ENCODE measurements around the gene COA1. TPM values are rescaled to one million over a fixed set of nuclear protein-coding genes. Genes with fewer than 3 reads are reported as not detected.

The COA1 gene
- total RNA-seq, 2 experiments from 2014 or later: 82.1 to 84.1 TPM

DNA sequence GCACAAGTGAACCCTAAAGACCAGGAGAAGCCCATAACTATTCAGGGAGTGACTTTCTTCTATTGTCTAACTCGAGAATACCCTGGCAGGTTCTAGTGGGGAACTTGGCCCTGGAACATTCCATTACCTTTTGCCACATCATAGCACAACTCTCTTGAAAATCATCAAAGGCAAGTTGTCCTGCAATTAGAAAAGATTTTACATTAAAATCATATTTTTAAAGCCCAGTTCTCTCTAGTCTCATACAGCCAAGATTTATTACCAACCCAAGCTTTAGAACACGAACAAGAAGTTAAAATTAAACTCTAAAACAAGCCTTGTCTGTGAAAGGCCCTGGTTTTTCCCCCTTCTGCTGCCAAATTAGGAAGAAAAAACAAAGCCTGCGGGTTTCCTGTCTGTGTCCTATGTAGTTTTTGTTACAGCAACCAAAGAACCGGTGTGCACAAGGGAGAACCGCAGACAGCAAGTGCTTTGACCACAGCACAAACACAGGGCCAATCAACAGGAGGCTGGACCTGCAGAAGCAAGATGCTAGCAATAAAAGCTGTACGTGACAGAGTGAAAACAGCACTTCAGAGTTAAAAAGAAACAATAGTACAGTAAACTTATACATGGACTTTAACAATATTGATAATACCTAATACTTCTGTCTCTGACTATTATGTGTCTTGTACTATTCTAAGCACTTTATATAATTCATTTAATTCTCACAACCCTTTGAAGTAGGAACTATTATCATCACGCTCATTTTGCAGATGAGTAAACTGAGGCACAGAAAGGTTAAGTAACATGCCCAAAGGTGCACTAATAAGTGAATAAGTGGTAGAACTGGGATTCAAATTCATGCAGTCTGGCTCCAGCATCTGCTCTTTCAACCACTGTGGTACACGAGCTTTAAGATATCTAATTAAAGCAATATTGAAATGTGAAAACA lies 80.6 kb downstream of the COA1 start:
- peaks cover 92% of the 10 kb centered on the region for H3K4me1 Mint-ChIP-seq
- no peaks in the 10 kb centered on the region for H3K9me3 Mint-ChIP-seq
- peak; percentile 66 for DNase-seq
- H3K36me3 Mint-ChIP-seq: peaks cover 58% of the 10 kb centered on the region
- H3K4me3 Mint-ChIP-seq: peak overlapping the region; percentile 81
- H3K27ac Mint-ChIP-seq: peak overlapping the region; percentile 100
- no peaks in the 10 kb centered on the region for H3K27me3 Mint-ChIP-seq

DNA sequence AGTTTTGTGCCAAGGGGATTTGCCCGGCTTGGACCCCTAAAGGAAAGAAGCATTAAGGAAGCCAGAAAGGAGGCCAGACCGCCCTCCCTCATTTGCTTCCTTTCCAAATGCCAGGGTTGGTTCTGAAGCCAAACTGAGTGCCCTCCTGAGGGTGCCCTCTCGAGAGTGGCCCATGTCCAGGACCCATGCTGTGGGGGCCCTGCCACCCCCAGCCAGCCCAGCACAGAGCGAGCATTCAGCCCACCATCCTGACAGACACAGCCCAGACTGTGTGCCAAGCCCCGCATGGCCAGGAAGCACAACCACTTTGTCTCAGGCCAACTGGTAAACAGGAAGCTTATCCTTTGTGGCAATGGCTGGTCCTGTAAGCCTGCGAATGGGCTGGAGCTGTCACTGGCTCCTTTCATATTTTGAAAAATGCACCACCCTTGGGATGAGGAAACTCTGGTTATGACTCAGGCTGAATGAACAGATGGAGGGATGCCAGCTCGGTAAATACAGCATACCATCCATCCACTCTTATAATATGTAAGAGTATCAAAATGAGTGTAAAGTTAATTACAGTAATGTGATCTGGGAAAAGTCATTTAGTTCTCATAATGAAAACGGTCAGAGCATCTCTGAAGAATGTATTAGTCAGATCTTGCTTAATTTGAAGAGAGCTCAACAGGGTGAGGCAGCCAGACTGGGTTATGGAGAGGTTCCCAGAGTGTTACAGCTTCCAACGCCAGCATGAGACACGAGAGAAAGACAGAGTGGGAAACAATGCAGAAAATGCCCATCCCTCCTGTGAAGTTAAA lies 81.5 kb downstream of the COA1 start:
- peak; percentile 63 for DNase-seq
- peaks cover 57% of the 10 kb centered on the region for H3K36me3 Mint-ChIP-seq
- H3K9me3 Mint-ChIP-seq: no peaks in the 10 kb centered on the region
- H3K4me3 Mint-ChIP-seq: peak overlapping the region; percentile 78
- H3K27ac Mint-ChIP-seq: peak overlapping the region; percentile 100
- peaks cover 93% of the 10 kb centered on the region for H3K4me1 Mint-ChIP-seq
- no peaks in the 10 kb centered on the region for H3K27me3 Mint-ChIP-seq

DNA sequence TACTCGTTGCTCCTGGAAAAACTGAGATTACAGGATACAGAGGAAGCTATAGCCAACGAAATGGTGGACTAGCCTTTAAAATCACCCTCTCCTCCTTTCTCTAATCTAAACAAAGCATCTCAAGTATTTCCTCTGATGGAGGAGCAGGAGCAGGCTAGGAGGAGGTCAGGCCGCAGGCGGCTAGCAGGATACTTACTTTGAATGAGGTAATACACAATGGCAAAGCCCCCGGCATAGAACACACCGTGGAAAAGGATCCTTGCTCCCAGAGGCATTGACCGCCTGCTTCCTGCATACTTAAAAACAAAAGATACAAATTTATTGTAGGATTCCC lies 82.0 kb downstream of the COA1 start:
- no peaks in the 10 kb centered on the region for H3K27me3 Mint-ChIP-seq
- peak overlapping the region; percentile 60 for H3K4me3 Mint-ChIP-seq
- H3K36me3 Mint-ChIP-seq: peaks cover 59% of the 10 kb centered on the region
- H3K27ac Mint-ChIP-seq: peak overlapping the region; percentile 100
- peaks cover 95% of the 10 kb centered on the region for H3K4me1 Mint-ChIP-seq
- no peaks in the 10 kb centered on the region for H3K9me3 Mint-ChIP-seq
- no peak for DNase-seq

DNA sequence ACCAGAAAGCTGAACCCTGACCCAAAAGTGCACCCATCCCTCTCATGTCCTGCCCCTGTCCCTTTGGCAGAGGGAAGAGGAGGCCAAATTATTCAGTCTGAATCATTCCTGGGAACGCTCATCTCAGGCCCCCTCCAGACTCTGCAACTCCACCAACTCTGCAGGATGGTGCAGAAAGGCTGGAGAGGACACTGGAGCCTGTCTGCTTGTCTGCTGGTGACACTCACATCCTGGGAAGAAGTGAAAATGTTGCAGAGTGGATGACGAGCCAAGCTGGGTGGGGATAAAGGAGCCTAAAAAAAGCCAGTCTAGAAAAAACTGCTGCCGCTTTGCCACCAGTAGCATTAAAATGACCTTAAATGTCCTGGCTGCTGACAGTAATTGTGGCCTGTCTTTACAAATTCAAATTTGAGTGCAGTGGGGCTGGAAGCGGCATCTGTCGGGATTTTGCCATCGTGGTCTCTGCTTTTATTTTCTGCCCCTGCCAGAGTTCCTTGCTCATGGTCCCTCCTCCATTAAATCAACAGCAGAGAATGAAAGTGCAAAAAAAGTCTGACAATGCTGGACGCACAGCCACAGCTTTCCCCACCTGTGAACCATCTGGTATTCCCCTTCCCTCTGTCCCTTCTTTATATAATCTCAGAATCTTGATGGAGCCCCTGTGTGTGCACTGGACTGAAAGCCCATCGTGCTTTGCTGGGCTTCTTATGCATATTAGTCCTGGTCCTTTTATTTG lies 82.6 kb downstream of the COA1 start:
- no peaks in the 10 kb centered on the region for H3K27me3 Mint-ChIP-seq
- peaks cover 57% of the 10 kb centered on the region for H3K36me3 Mint-ChIP-seq
- peak overlapping the region; percentile 100 for H3K27ac Mint-ChIP-seq
- H3K4me1 Mint-ChIP-seq: peaks cover 95% of the 10 kb centered on the region
- no peak for DNase-seq
- no peaks in the 10 kb centered on the region for H3K9me3 Mint-ChIP-seq
- H3K4me3 Mint-ChIP-seq: peak overlapping the region; percentile 60

DNA sequence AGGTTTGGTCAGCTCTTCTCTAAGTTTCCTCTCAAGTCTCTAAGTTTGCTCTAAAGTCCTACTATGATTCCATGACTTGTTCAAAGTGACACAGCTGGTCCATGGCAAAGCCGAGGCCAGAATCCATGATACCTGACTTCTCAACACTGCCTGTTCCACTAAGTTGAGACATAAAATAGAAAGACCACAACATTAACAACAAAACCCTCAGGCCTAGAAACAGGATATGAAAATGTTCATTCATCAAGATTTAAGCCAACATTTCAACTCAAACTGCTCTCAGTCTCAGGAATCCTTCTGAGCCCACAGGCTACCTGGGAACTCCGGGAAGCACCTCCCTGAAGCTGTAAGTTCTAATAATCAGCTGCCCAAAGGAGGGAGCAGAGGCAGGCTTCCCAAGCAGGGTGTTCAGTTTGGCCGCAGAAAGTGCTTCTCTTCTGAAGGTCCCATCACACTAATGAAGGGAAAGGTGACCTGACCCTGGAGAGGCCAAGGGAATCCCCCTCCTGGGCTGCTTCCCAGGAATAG lies 83.6 kb downstream of the COA1 start:
- Mint-ChIP-seq H3K4me1 (peaks cover 93% of the 10 kb centered on the region), H3K4me3 (peak overlapping the region; percentile 18), H3K27ac (peak overlapping the region; percentile 100), H3K27me3 (no peaks in the 10 kb centered on the region), H3K36me3 (peaks cover 59% of the 10 kb centered on the region), H3K9me3 (no peaks in the 10 kb centered on the region)
- DNase-seq: no peak

DNA sequence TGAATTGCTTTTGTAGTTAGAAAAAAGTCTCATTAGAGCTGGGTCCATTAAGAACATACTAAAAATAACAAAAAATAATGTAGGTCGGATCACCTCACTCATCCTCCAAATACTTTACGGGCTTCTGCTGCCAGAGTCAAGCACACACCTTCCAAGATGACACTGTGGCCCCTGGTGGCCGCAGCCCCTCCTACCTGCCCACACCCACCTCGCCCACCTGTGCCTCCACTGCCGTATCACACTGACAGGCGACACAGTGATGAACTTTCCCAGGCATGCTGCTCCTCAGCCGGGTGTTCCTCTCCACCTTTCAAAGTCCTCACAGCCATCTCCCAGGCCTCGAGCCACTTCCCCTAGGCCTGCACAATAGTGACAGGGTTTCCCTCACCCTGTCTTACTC lies 85.5 kb downstream of the COA1 start:
- H3K9me3 Mint-ChIP-seq: no peaks in the 10 kb centered on the region
- peak; percentile 54 for DNase-seq
- H3K27me3 Mint-ChIP-seq: no peaks in the 10 kb centered on the region
- peak overlapping the region; percentile 67 for H3K27ac Mint-ChIP-seq
- peaks cover 69% of the 10 kb centered on the region for H3K36me3 Mint-ChIP-seq
- H3K4me3 Mint-ChIP-seq: peak overlapping the region; percentile 32
- peaks cover 93% of the 10 kb centered on the region for H3K4me1 Mint-ChIP-seq

DNA sequence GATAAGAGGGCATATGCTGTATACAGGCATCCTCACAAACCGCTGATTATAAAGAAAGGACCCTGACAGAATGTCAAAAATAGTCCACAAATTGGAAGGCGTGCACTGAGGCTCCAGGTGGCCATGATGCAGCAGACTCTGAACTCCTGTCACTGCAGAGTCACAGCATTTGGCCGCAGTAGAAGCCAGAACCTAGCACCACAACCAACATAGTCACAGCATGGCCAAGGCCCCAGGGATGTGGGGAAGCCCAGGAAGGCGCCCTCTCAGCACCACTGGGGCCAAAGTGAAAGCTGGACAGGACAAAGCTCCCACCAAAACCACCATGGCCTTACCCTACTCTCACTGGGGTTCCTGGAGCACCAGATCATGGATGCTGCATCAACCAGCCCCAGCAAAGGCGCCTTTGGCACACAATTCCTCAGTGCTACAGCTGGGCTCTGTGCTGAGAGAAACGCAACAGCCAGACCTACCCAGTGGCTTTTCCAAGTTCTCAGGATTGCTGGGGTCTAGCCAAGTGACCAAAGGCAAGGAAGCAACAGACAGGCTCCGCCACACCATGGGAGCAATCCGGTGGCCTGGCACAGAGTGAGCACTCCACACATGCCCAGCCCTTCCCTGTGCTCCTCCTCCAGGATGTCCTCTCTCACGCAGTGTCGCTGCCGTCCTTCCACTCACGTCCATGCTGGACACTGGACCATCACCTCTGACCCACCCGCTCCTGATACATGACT lies 86.3 kb downstream of the COA1 start:
- H3K9me3 Mint-ChIP-seq: no peaks in the 10 kb centered on the region
- peak overlapping the region; percentile 81 for H3K27ac Mint-ChIP-seq
- peaks cover 91% of the 10 kb centered on the region for H3K4me1 Mint-ChIP-seq
- H3K27me3 Mint-ChIP-seq: no peaks in the 10 kb centered on the region
- H3K36me3 Mint-ChIP-seq: peaks cover 71% of the 10 kb centered on the region
- DNase-seq: no peak
- H3K4me3 Mint-ChIP-seq: peak overlapping the region; percentile 35

DNA sequence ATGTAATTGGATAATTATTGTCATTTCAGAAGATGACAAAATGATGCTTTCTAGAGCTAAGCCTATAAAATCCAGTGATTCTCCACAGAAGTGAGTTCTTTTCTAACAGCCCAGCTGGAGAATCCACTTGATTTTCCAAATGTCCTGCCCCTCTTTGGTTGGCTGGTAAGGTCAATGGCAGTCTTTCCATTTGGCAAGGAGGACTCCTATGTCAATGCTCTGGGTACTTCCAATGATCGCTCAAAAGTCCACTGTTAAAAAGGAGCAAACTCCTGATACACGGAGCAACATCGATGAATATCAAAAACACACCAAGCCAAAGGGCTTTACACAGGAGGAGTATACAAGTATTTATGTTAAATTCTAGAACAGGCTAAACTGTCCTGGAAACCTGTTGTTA lies 88.6 kb downstream of the COA1 start:
- no peak for DNase-seq
- Mint-ChIP-seq H3K27me3 (no peaks in the 10 kb centered on the region), H3K27ac (peak overlapping the region; percentile 80), H3K9me3 (peaks cover under 1% of the 10 kb centered on the region), H3K36me3 (peaks cover 81% of the 10 kb centered on the region), H3K4me1 (peaks cover 91% of the 10 kb centered on the region), H3K4me3 (no peak overlapping the region)

DNA sequence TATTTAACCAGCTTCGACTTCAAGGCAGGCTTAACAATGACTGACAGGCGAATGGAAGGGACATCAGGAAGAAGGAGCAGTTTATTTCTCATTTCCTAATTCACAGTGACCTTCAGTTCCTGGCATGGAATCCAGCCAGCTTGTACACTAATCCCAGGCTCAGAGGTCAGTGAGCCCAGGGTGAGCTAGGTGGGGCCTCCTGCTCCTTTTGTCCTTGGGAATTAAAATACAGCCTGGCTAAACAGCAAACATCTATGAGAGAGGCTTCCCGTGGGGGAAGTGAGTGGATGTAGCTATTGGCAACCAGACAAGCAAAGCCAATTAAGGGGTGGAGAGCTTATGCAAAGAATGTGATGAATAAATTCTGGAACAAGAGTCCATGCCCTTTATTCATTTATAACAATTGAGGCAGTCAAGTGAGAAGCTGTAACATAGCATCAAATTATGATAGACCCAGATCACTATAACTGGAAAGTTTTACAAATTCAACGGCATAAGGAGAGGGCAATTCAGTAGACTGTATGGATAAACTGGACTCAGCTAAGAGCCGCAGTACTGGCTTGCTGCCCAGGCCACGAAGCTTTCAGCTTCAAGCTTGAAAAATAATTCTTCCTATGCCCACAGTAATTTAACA lies 89.3 kb downstream of the COA1 start:
- Mint-ChIP-seq H3K4me3 (peak overlapping the region; percentile 29), H3K27me3 (no peaks in the 10 kb centered on the region), H3K36me3 (peaks cover 81% of the 10 kb centered on the region), H3K27ac (peak overlapping the region; percentile 80), H3K9me3 (peaks cover 1% of the 10 kb centered on the region), H3K4me1 (peaks cover 91% of the 10 kb centered on the region)
- DNase-seq: no peak

DNA sequence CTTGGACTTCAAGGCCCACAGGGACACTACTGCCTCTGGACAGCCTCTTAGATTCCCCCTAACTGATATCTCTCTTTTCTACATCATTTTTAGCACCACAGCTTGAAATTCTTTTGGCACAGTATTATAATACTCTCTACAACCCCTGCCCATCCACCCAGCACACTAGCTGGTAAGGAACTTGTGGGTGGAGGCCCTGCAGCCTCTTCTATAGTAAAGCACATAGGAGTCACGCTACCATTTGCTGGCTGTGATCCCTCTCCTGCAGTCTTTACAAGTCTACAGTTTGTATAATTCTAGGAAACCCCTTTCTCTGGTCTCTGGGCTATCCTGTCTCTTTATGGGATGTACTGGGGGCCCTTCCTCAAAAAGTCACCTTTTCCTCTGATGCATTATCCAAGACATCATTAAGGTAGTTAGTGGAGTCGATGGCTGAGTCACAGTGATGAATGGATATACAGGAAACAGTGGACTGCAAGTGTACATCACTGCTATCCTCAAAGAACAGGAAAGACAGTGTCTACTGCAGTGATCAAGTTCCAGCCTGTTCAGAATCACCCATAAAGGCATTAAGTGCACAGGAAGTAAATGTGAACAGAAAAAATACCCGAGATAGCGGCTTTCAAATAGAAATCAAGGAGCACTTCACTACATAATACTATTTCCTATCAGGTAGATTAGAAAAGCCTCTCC lies 92.1 kb downstream of the COA1 start:
- H3K36me3 Mint-ChIP-seq: peaks cover 84% of the 10 kb centered on the region
- H3K4me1 Mint-ChIP-seq: peaks cover 89% of the 10 kb centered on the region
- peaks cover 1% of the 10 kb centered on the region for H3K9me3 Mint-ChIP-seq
- DNase-seq: no peak
- H3K27me3 Mint-ChIP-seq: no peaks in the 10 kb centered on the region
- peak overlapping the region; percentile 42 for H3K4me3 Mint-ChIP-seq
- peak overlapping the region; percentile 87 for H3K27ac Mint-ChIP-seq

DNA sequence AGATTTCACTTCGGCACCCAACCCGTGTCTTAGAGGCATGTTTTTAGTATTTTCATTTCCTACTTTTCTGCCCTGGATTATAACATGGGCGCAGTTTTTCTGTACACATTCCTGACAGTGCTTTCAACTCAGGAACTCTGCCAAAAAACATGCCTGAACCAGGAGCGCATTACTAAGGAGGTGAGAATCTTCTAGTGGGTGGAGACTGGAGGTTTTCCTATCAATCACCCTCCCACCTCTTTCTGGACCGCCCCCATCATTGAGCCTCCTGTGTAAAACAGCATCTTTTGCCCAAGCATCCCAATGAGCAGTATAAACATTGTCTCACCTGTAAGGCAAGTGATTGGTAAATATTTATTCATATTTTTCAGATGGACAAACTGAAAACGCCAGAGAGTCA lies 93.2 kb downstream of the COA1 start:
- no peak for DNase-seq
- Mint-ChIP-seq H3K27me3 (no peaks in the 10 kb centered on the region), H3K9me3 (peaks cover 1% of the 10 kb centered on the region), H3K27ac (no peak overlapping the region), H3K4me1 (peaks cover 90% of the 10 kb centered on the region), H3K36me3 (peaks cover 87% of the 10 kb centered on the region), H3K4me3 (no peak overlapping the region)

DNA sequence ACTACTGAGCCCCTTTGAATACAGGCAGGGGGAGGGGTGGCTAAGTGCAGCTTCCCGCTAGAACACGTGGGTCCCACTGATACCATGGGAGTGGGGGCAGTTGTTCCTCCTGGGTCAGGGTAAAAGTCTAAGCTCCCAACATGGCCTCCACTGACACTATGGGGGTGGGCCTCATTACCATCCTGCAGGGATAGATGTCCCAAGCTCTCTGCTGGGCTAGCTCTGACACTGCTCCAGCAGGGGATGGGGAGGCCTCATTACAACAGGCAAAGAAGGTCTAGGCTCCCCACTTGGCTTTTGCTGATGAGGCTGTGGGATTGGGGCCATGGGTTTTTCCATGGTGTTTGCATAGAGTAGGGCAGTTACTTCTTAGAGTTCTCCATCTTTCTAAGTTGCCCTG lies 94.9 kb downstream of the COA1 start:
- H3K27me3 Mint-ChIP-seq: no peaks in the 10 kb centered on the region
- no peak for DNase-seq
- H3K27ac Mint-ChIP-seq: peak overlapping the region; percentile 82
- peaks cover 81% of the 10 kb centered on the region for H3K36me3 Mint-ChIP-seq
- no peak overlapping the region for H3K4me3 Mint-ChIP-seq
- peaks cover 87% of the 10 kb centered on the region for H3K4me1 Mint-ChIP-seq
- peaks cover 1% of the 10 kb centered on the region for H3K9me3 Mint-ChIP-seq

DNA sequence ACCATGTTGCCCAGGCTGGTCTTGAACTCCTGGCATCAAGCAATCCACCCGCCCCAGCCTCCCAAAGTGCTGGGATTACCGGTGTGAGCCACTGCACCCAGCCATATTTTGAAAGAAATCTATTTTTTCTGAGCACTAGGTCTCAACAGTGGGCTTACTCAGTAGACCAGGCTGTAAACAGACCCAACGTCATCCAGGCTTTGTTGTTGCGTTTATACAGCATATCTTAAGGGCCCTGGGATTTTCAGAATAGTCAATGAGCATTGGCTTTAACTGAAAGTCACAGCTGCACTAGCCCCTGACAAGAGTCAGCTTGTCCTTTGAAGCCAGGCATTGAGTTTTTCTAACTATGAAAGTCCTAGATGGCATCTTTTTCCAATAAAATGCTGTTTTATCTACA lies 96.6 kb downstream of the COA1 start:
- peaks cover 1% of the 10 kb centered on the region for H3K9me3 Mint-ChIP-seq
- H3K36me3 Mint-ChIP-seq: peaks cover 89% of the 10 kb centered on the region
- peaks cover 89% of the 10 kb centered on the region for H3K4me1 Mint-ChIP-seq
- peak overlapping the region; percentile 82 for H3K27ac Mint-ChIP-seq
- H3K27me3 Mint-ChIP-seq: no peaks in the 10 kb centered on the region
- no peak overlapping the region for H3K4me3 Mint-ChIP-seq
- no peak for DNase-seq
